Body of pancreas (tissue), 4 donors: ENCODE measurements around the gene ZNF423. TPM values are rescaled to one million over a fixed set of nuclear protein-coding genes. Genes with fewer than 3 reads are reported as not detected.

Experiments
- ATAC-seq: fragments of 150-250 bp; one replicate; pipeline ENCODE4 v1.9.1; 2016
- DNase-seq, 4 donors: peaks; one replicate each; pipeline ENCODE4 v3.0.0-alpha.2; 2019
- H3K27ac ChIP-seq, 4 donors: fragments of 200-600 bp; sonication (generic); 1 replicate in 3 of 4; 2 replicates in 1 of 4; pipeline versions ENCODE4 v1.5.1 to v1.6.1; 2016 to 2019; ENCODE audit warnings: mild to moderate bottlenecking in 1 of 4, mixed read lengths in 1 of 4, moderate library complexity in 1 of 4
- H3K27me3 ChIP-seq, 2 donors: fragments of 200-600 bp; sonication (generic); one replicate each; pipeline ENCODE4 v1.6.0; 2016; ENCODE audit warnings: mild to moderate bottlenecking in 1 of 2
- H3K36me3 ChIP-seq, 2 donors: fragments of 200-600 bp; sonication (generic); replicated peaks in 1 of 2; 2 replicates each; pipeline ENCODE4 v1.5.1; 2016; ENCODE audit warnings: low read depth in 2 of 2; ENCODE audit not compliant: insufficient read depth in 1 of 2
- H3K4me1 ChIP-seq: fragments of 200-600 bp; sonication (generic); one replicate; pipeline ENCODE4 v1.6.0; 2016
- H3K4me3 ChIP-seq, 2 donors: fragments of 200-600 bp; sonication (generic); 1 replicate in 1 of 2; 2 replicates in 1 of 2; pipeline ENCODE4 v1.5.1; 2016 to 2019
- H3K9me3 ChIP-seq, 3 donors: fragments of 200-600 bp; sonication (generic); 1 replicate in 2 of 3; 2 replicates in 1 of 3; pipeline ENCODE4 v1.5.1; 2016
- CTCF ChIP-seq, 7 experiments: fragments of 450-650 bp in 4 of 7; fragments of 200-600 bp in 3 of 7; sonication (generic) in 3 of 7; IDR thresholded peaks; one replicate each; pipeline ENCODE4 v1.5.1; 2016 to 2019; ENCODE audit warnings: antibody characterized with exemption in 7 of 7
- POLR2A ChIP-seq, 3 donors: fragments of 450-650 bp; IDR thresholded peaks; one replicate each; pipeline ENCODE4 v1.6.1; 2016; ENCODE audit warnings: antibody characterized with exemption in 3 of 3, mild to moderate bottlenecking in 2 of 3
- WGBS, 2 donors: methylation state at CpG; one replicate each; pipeline ENCODE4 v1.1.5; 2017; 5-methylcytosine and 5-hydroxymethylcytosine counted together
- intact Hi-C: fragments of 100-400 bp; cut with DNase I; formaldehyde crosslinking; loops from one replicate; pipeline ENCODE4 v1.15.1; 2023
- total RNA-seq, 2 donors: library from RNA; depleted of rRNA; stranded (reverse); fragments of >200 nt; gene quantifications; one replicate each; pipeline ENCODE4 v1.1.0, GENCODE V29; 2016

The ZNF423 gene
- total RNA-seq, 2 donors from 2014 or later, result 4.2 to 9.2 TPM

- ATAC-seq (no peak), DNase-seq (no peak)
- Histone ChIP-seq H3K9me3 (no peaks in the 10 kb centered on the region), H3K36me3 (no peaks in the 10 kb centered on the region), H3K4me1 (no peaks in the 10 kb centered on the region), H3K4me3 (no peak overlapping the region), H3K27me3 (no peaks in the 10 kb centered on the region), H3K27ac (no peak overlapping the region)
- TF ChIP-seq POLR2A (IDR thresholded peaks at IDR 0.05), result no peak
- TF ChIP-seq CTCF (IDR thresholded peaks at IDR 0.05), result no peak
- intact Hi-C loops, result no loop called here
- WGBS, 2 donors, result 75 to 92% methylated on average over 12 to 15 of the region's 16 CpGs
Observed at GRCh38 chr16:49688036-49688697, 167.7 kb downstream of the ZNF423 start.

- Histone ChIP-seq H3K27me3 (no peaks in the 10 kb centered on the region), H3K36me3 (no peaks in the 10 kb centered on the region), H3K9me3 (no peaks in the 10 kb centered on the region), H3K4me3 (no peak overlapping the region), H3K4me1 (no peaks in the 10 kb centered on the region), H3K27ac (no peak overlapping the region)
- 69 to 70% methylated on average over 8 of the region's 8 CpGs for WGBS, 2 donors
- intact Hi-C loops, result no loop called here
- DNase-seq, result no peak
- no peak for TF ChIP-seq POLR2A (IDR thresholded peaks at IDR 0.05)
- TF ChIP-seq CTCF (IDR thresholded peaks at IDR 0.05), result no peak
- ATAC-seq, result no peak
Observed at GRCh38 chr16:49687476-49688002, 168.4 kb downstream of the ZNF423 start.

GRCh38 chr16:49684696-49685095, 171.2 kb downstream of the ZNF423 start:
- WGBS, 2 donors, result 91 to 92% methylated on average over 8 to 10 of the region's 10 CpGs
- no peaks in the 10 kb centered on the region for H3K4me1 ChIP-seq
- no peaks in the 10 kb centered on the region for H3K36me3 ChIP-seq
- H3K27ac ChIP-seq, result no peak overlapping the region
- intact Hi-C loops, result no loop called here
- H3K4me3 ChIP-seq, result no peak overlapping the region
- no peak for TF ChIP-seq POLR2A (IDR thresholded peaks at IDR 0.05)
- no peak for TF ChIP-seq CTCF (IDR thresholded peaks at IDR 0.05)
- no peak for ATAC-seq
- no peaks in the 10 kb centered on the region for H3K9me3 ChIP-seq
- no peak for DNase-seq
- no peaks in the 10 kb centered on the region for H3K27me3 ChIP-seq

- 94 to 97% methylated on average over 9 to 16 of the region's 16 CpGs for WGBS, 2 donors
- TF ChIP-seq CTCF (IDR thresholded peaks at IDR 0.05) (no peak), POLR2A (IDR thresholded peaks at IDR 0.05) (no peak)
- intact Hi-C loops, result no loop called here
- Histone ChIP-seq H3K4me3 (no peak overlapping the region), H3K36me3 (no peaks in the 10 kb centered on the region), H3K27ac (no peak overlapping the region), H3K9me3 (no peaks in the 10 kb centered on the region), H3K27me3 (no peaks in the 10 kb centered on the region), H3K4me1 (no peaks in the 10 kb centered on the region)
- DNase-seq (no peak), ATAC-seq (no peak)
Observed at GRCh38 chr16:49682577-49683165, 173.2 kb downstream of the ZNF423 start.
